ENCODE results near the gene HOXA3. TPM values are rescaled to one million over a fixed set of nuclear protein-coding genes. Genes with fewer than 3 reads are reported as not detected.
A peak's percentile ranks its signal among the peaks of the same experiment; 100 is the strongest.

The HOXA3 gene
- total RNA-seq, 1 experiment from 2014 or later, result 4.5 TPM

GRCh38 chr7:27161721-27162560 is 9.6 kb upstream of the HOXA3 start:
- ATAC-seq (peak; percentile 0; the same call in 1 of the 2 replicates), DNase-seq (peak; percentile 39)
- Histone ChIP-seq H3K9me3 (ENCODE audit: low read length) (no peaks in the 10 kb centered on the region), H2AFZ (ENCODE audit: low read length) (no peak overlapping the region), H3K4me2 (ENCODE audit: low read length) (peak overlapping the region; percentile 93), H3K27ac (ENCODE audit: low read length) (peak overlapping the region; percentile 97), H3K27me3 (ENCODE audit: low read length) (no peaks in the 10 kb centered on the region), H3K4me3 (ENCODE audit: low read length) (peak overlapping the region; percentile 84), H4K20me1 (ENCODE audit: low read length) (peaks cover 20% of the 10 kb centered on the region), H3K36me3 (ENCODE audit: low read depth, low read length) (peaks cover 23% of the 10 kb centered on the region), H3K79me2 (ENCODE audit: low read length) (peaks cover 57% of the 10 kb centered on the region), H3K4me1 (ENCODE audit: insufficient read depth, low read length) (peaks cover 15% of the 10 kb centered on the region), H3K9ac (ENCODE audit: low read length) (peak overlapping the region; percentile 90), H3K9me2 (replicated peaks; ENCODE audit: low read length) (no peaks in the 10 kb centered on the region), H3F3A (ENCODE audit: low read length, unreplicated experiment) (peaks cover 5% of the 10 kb centered on the region)
- TF ChIP-seq CTCF (conservative IDR thresholded peaks at IDR 0.05; ENCODE audit: low read depth, low read length) (no peak), EZH2phosphoT487 (IDR thresholded peaks at IDR 0.05; ENCODE audit: borderline replicate concordance, low read length) (no peak), EZH2 (IDR thresholded peaks at IDR 0.05; ENCODE audit: low read length, unreplicated experiment) (no peak)
- ChIA-PET CTCF (interaction anchor here (0.7 to 2.4 kb wide), 8 partner anchors 9 to 1848 kb away, joined by 3 to 26 read pairs (median 10); partner anchors contain the start of gene HOXA3), POLR2A (ENCODE audit: unreplicated experiment) (interaction anchor here (0.5 to 1.5 kb wide), 7 partner anchors 13 to 1306 kb away, joined by 4 to 26 read pairs (median 5); no protein-coding TSS in a partner anchor)
- no TSS peak for BruUV-seq (replicated peaks)
- intact Hi-C loops (cut with micrococcal nuclease), result loop anchor here (1.0 to 5.0 kb wide), 8 partner anchors 308 to 1270 kb away; no protein-coding TSS in a partner anchor

DNA sequence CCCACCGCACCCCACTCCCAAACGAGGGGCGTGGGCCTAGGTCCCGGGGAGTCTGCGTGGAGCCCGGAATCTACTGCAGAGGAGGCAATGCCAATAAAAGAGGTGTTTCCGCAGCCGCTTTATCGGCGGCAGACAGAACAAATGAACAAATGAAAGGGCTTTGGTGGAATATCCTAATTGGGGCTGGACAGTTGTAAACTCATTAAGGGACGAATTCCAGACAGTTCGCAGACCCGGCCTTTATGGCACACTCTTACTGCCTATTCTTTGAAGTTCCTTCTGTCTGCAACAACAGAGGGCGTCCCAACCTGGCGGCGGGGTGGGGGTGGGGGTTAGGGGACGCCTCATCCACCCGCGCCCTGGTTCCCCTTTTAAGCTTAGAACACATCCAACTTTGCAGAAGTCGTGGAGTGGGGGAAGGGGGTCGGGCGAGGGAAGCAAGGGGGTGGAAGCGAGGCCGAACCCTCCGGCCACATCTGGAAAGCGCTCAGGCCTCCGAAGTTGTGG is 8.9 kb upstream of the HOXA3 start:
- peak overlapping the region; percentile 91 for H2AFZ ChIP-seq (ENCODE audit: low read length)
- H3K9me2 ChIP-seq (replicated peaks; ENCODE audit: low read length), result no peaks in the 10 kb centered on the region
- BruUV-seq (replicated peaks), result no TSS peak
- ChIA-PET POLR2A (ENCODE audit: unreplicated experiment) (interaction anchor here (0.6 to 1.5 kb wide), 3 partner anchors 9 to 28 kb away, joined by 4 to 26 read pairs (median 12); partner anchors contain the start of gene HOXA3), CTCF (interaction anchor here (0.6 to 2.4 kb wide), 11 partner anchors 9 to 1847 kb away, joined by 3 to 26 read pairs (median 12); partner anchors contain the start of gene HOXA3)
- peak overlapping the region; percentile 93 for H3K4me2 ChIP-seq (ENCODE audit: low read length)
- peaks cover 20% of the 10 kb centered on the region for H4K20me1 ChIP-seq (ENCODE audit: low read length)
- peak overlapping the region; percentile 84 for H3K4me3 ChIP-seq (ENCODE audit: low read length)
- H3F3A ChIP-seq (ENCODE audit: low read length, unreplicated experiment), result peaks cover 5% of the 10 kb centered on the region
- peak overlapping the region; percentile 84 for H3K9ac ChIP-seq (ENCODE audit: low read length)
- H3K27me3 ChIP-seq (ENCODE audit: low read length), result no peaks in the 10 kb centered on the region
- TF ChIP-seq EZH2phosphoT487 (IDR thresholded peaks at IDR 0.05; ENCODE audit: borderline replicate concordance, low read length) (no peak), EZH2 (IDR thresholded peaks at IDR 0.05; ENCODE audit: low read length, unreplicated experiment) (no peak), CTCF (conservative IDR thresholded peaks at IDR 0.05; ENCODE audit: low read depth, low read length) (no peak; the same call in 1 of the 2 replicates)
- intact Hi-C loops (cut with micrococcal nuclease), result loop anchor here (1.0 to 5.0 kb wide), 8 partner anchors 307 to 1269 kb away; no protein-coding TSS in a partner anchor
- DNase-seq, result no peak
- H3K36me3 ChIP-seq (ENCODE audit: low read depth, low read length), result peaks cover 23% of the 10 kb centered on the region
- peak; percentile 0; the same call in 1 of the 2 replicates for ATAC-seq
- peaks cover 51% of the 10 kb centered on the region for H3K79me2 ChIP-seq (ENCODE audit: low read length)
- peak overlapping the region; percentile 97 for H3K27ac ChIP-seq (ENCODE audit: low read length)
- no peaks in the 10 kb centered on the region for H3K9me3 ChIP-seq (ENCODE audit: low read length)
- H3K4me1 ChIP-seq (ENCODE audit: insufficient read depth, low read length), result peaks cover 15% of the 10 kb centered on the region

Measured in PC-3 (cell line).